NCI-H1930 (cell line): ENCODE results near the gene ZNF778.
"Not testable (repeated sequence)": the region's sequence is repeated elsewhere in the genome, so short reads cannot be mapped to it uniquely, and the experiment has no call there.

Source experiments
- DNase-seq, 2 experiments: peaks; one replicate each; lab custom pipeline; 2025; lab: John Stamatoyannopoulos, UW

ZNF778 gene

GRCh38 chr16:89216315-89217137 is 977 bp upstream of the ZNF778 start:
- DNase-seq, result peak in 1 of 2 experiments; percentile 37

DNA sequence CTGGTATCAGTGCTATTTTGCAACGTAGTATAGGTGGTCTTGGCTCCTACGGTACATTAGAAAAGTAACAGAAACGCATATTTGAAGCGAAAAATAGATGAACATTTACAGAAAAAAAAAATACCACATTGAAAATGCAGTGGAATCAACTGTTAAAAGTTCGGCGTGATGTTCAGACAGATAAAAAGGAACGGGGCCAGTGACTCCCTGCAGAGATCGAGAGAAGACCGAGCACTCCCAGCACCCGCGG is 440 bp upstream of the ZNF778 start:
- no peak for DNase-seq

- no peak for DNase-seq
Observed at GRCh38 chr16:89219365-89219764, 1.9 kb downstream of the ZNF778 start.

DNA sequence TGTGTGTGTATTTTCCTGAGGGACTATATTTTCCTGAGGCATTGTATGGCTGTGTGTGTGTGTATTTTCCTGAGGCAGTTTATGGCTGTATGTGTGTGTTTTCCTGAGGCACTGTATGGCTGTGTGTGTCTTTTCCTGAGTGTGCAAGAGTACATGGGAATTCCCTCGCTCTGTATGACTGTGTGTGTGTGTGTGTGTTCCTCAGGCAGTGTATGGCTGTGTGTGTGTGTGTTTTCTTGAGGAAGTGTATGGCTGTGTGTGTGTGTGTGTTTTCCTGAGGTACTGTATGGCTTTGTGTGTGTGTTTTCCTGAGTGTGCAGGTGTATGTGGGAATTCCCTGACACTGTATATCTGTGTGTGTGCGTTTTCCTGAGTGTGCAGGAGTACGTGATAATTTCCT is 4.1 kb downstream of the ZNF778 start:
- no peak for DNase-seq

- no peak for DNase-seq
Observed at GRCh38 chr16:89222931-89223330, 5.4 kb downstream of the ZNF778 start.

- DNase-seq, result no peak
Observed at GRCh38 chr16:89224665-89225064, 7.2 kb downstream of the ZNF778 start.

DNA sequence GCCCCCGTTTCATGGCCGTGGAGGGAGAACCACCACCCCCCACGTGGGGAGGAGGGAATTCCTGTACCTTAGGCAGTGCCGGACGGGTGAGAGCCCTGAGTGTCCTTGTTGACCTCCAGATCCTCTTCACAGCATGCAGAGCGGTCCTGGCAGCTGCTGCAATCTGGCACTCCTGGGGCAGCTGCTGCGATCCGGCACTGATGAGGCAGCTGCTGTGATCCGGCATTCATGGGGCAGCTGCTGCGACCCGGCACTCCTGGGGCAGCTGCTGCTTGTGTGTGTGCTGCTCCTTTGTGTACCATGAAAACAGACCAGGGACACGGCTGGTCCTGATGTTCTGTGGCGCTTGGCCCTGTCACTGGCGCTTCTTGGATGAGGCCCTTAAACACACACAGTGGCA is 12.8 kb downstream of the ZNF778 start:
- no peak for DNase-seq

- no peak for DNase-seq
Observed at GRCh38 chr16:89232107-89232506, 14.6 kb downstream of the ZNF778 start.

DNA sequence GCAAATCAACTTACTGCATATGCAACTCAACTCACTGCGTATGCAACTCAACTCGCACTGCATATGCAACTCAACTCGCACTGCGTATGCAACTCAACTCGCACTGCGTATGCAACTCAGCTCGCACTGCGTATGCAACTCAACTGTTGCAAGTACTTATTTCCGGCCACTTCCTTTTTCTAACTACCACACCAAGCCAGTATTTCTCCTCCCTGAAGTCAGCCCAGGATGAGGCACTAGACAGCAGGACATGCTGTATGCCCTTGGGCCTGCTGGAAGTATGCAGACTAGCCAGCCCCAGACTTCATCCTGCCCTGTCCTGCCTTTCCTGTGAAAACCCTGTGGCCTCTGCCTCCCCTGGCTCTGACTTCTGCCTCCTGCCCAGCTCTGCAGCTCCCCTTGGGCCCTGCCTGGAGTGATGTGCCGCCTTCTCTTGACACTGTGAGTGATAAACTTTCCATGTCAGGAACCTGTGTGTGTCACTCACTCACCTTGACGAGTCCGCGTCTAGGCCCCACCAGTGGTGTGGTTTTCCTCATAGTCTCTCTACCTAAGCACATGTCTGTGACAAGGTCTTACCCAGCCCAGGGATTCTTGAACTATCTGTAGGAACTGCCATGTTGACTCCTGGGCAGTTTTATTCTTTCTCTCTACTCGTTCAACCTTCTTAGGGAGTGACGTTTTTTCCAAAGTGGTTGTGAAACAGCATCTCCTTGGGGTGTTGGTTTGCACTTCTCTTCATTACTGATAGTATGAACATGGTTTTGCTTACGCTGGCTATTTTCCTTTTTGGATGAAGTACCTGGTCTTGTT is 16.4 kb downstream of the ZNF778 start:
- DNase-seq, result no peak

DNA sequence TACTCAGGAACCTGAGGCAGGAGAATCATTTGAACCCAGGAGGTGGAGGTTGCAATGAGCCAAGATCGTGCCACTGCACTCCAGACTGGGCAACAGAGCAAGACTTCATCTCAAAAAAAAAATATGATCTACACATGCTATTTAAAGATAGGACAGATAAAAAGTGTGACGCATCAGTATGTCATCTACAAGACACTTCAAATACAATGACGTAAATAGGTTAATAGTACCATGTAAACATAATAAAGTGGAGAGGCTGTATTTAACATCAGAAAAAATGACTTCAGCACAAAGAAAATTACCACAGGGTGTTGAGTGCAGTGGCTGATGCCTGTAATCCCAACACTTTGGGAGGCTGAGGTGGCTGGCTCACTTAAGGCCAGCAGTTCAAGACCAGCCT is 20.2 kb downstream of the ZNF778 start:
- no peak for DNase-seq

DNA sequence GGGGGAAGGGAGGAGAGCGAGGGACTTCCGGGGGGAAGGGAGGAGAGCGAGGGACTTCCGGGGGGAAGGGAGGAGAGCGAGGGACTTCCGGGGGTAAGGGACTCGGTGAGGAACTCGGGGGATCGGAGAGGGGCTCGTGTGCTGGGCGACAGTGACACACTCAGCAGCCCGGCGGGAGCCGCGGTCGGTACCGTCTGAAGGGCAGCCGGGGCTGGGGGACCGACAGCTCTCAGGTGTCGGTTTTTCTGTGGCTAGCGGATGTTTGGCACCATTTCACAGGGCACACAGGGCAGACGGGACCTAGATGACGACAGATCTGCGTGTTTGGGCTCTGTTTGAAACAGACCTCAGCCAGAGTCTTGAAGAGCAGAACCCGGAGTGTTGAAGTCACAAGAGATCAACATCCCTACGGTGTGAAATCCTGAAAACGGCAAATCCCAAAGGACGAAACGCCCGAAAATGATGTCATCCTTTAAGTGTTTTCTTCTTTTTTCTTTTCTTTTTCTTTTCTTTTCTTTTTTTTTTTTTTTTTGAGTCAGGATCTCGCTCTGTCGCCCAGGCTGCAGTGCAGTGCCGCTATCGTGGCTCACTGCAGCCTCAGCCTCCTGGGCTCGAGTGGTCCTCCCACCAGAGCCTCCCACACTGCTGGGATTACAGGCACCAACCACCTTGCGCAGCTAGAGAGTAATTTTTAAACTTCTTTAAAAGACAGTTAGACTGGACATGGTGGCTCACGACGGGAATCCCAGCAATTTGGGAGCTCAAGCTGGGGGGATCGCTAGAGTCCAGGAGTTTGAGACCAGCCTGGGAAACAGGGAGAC is 23.9 kb downstream of the ZNF778 start:
- peak; percentile 27 to 31 for DNase-seq

GRCh38 chr16:89242795-89243200 is 25.3 kb downstream of the ZNF778 start:
- no peak for DNase-seq

DNA sequence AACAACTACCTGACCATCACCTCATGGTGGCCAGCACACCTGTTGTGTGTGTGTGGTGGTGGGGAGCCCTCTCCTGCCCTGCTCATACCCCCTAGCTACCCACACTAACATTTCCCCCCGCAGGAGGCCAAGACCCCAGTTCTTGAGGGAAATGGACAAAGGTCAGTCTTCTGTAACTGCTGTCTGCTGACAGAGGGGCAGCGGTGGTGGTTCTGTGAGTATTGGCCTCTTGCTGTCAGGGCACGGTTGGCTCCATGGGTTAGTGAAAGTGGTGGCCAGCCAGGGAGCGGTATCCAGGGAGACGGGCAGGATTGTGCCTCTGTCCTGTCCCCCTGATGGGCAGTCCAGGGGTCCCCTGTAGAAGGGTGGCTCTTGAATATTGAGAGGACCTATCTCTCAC is 26.2 kb downstream of the ZNF778 start:
- no peak for DNase-seq

GRCh38 chr16:89244264-89244663 is 26.8 kb downstream of the ZNF778 start:
- DNase-seq, result not testable (repeated sequence)

- no peak for DNase-seq
Observed at GRCh38 chr16:89244754-89245153, 27.3 kb downstream of the ZNF778 start.

- DNase-seq, result no peak
Observed at GRCh38 chr16:89246383-89246902, 28.9 kb downstream of the ZNF778 start.

- peak; percentile 43 to 84 for DNase-seq
Observed at GRCh38 chr16:89246903-89247733, 29.6 kb downstream of the ZNF778 start.

DNA sequence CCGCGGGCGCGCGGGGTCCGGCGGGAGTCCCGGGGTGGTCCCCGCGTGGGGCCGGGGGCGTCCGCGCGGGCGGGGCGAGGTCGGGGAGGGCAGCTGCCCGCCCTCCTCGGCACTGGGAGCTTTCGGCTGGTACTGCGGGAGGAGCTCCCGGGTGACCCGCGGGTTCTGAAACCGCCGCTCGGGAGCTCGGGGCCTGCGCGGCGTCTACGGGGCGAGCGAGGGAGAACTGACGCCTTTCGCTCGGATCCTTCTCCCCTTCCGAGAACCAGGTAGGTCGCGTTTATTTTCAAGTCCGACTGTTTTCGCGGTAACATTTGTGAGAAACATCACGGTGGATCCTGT is 30.2 kb downstream of the ZNF778 start:
- DNase-seq, result not testable (repeated sequence)

- no peak for DNase-seq
Observed at GRCh38 chr16:89248196-89248982, 30.9 kb downstream of the ZNF778 start.

GRCh38 chr16:89253548-89254287 is 36.2 kb downstream of the ZNF778 start:
- no peak for DNase-seq
